OCI-LY7 (cell line): ENCODE results near the gene CUBN. TPM values are rescaled to one million over a fixed set of nuclear protein-coding genes. Genes with fewer than 3 reads are reported as not detected.

Experiments
- BruUV-seq: library from RNA; stranded (reverse); fragments of 400-500 nt; replicated peaks from 2 replicates; lab custom pipeline; 2021; lab: Mats Ljungman, UMichigan
- CTCF ChIA-PET: fragments of 300-600 bp; sonication (Branson Sonifier 250); formaldehyde crosslinking; loops from one replicate; lab custom pipeline; 2022; ENCODE audit warnings: antibody characterized with exemption; ENCODE audit not compliant: unreplicated experiment; lab: Charles Lee
- POLR2A ChIA-PET: fragments of 300-600 bp; sonication (Branson Sonifier 250); formaldehyde crosslinking; loops from one replicate; lab custom pipeline; 2022; ENCODE audit warnings: antibody characterized with exemption; lab: Charles Lee
- DNase-seq: peaks from one replicate; pipeline ENCODE4 v3.0.0-alpha.2; 2015; ENCODE audit warnings: low spot score
- H2AFZ ChIP-seq: fragments of 200-600 bp; sonication (generic), shearing (Covaris generic); 2 replicates; pipeline ENCODE4 v1.6.1; 2014; ENCODE audit warnings: mild to moderate bottlenecking, antibody characterized with exemption, low read length, moderate library complexity
- H3K27ac ChIP-seq: fragments of 200-600 bp; sonication (generic); 2 replicates; pipeline ENCODE4 v1.5.1; 2014; ENCODE audit warnings: mixed run types, low read depth, mild to moderate bottlenecking, moderate library complexity, low read length, inconsistent platforms; ENCODE audit not compliant: poor library complexity, severe bottlenecking
- H3K36me3 ChIP-seq: fragments of 200-600 bp; sonication (generic); 2 replicates; pipeline ENCODE4 v1.6.1; 2014; ENCODE audit warnings: mild to moderate bottlenecking, antibody characterized with exemption, low read length, moderate library complexity, mixed read lengths; ENCODE audit not compliant: insufficient read depth
- H3K4me1 ChIP-seq: fragments of 200-600 bp; sonication (generic); 2 replicates; pipeline ENCODE4 v1.5.1; 2014; ENCODE audit warnings: mild to moderate bottlenecking, low read length; ENCODE audit not compliant: insufficient read depth, poor library complexity, severe bottlenecking
- H3K4me2 ChIP-seq: fragments of 200-600 bp; sonication (generic); 2 replicates; pipeline ENCODE4 v1.6.1; 2014; ENCODE audit warnings: mild to moderate bottlenecking, low read length
- H3K4me3 ChIP-seq: fragments of 200-600 bp; sonication (generic); 2 replicates; pipeline ENCODE4 v1.5.1; 2014; ENCODE audit warnings: mild to moderate bottlenecking, low read depth, low read length; ENCODE audit not compliant: poor library complexity, severe bottlenecking
- H3K79me2 ChIP-seq: fragments of 200-600 bp; sonication (generic); 2 replicates; pipeline ENCODE4 v1.6.1; 2016; ENCODE audit warnings: low read depth, mild to moderate bottlenecking, low read length, moderate library complexity, mixed read lengths; ENCODE audit not compliant: insufficient read depth
- H3K9me2 ChIP-seq: fragments of 200-600 bp; sonication (generic); 2 replicates; pipeline ENCODE4 v1.6.1; 2016; ENCODE audit warnings: mild to moderate bottlenecking, low read length, mixed read lengths; ENCODE audit not compliant: insufficient read depth
- H3K9me3 ChIP-seq: fragments of 200-600 bp; sonication (generic); 2 replicates; pipeline ENCODE4 v1.6.1; 2014; ENCODE audit warnings: mild to moderate bottlenecking, mixed run types, low read length, mixed read lengths
- H4K20me1 ChIP-seq: fragments of 200-600 bp; sonication (generic); 2 replicates; pipeline ENCODE4 v1.6.1; 2014; ENCODE audit warnings: mild to moderate bottlenecking, antibody characterized with exemption, low read length, moderate library complexity, mixed read lengths; ENCODE audit not compliant: insufficient read depth
- EZH2phosphoT487 ChIP-seq: fragments of 200-600 bp; sonication (generic); IDR thresholded peaks from 2 replicates; pipeline ENCODE4 v1.6.1; 2018; ENCODE audit warnings: low read depth, borderline replicate concordance, mild to moderate bottlenecking, mixed run types, antibody characterized with exemption, low read length, moderate library complexity, mixed read lengths
- intact Hi-C: fragments of 100-400 bp; cut with micrococcal nuclease; formaldehyde crosslinking; loops from one replicate; pipeline ENCODE4 v1.10.0; 2022; ENCODE audit not compliant: unreplicated experiment
- total RNA-seq, 2 experiments: library from RNA; depleted of rRNA in 1 of 2; stranded (reverse); fragments of >200 nt in 1 of 2; shearing (Covaris generic) in 1 of 2; gene quantifications; 2 replicates each; pipeline ENCODE4 v1.2.3, GENCODE V29; 2014 to 2022
- TF ChIP-seq, protein P1 (sequence below): fragments of 200-600 bp; sonication (generic); conservative IDR thresholded peaks from 2 replicates; pipeline ENCODE4 v1.5.1; 2014; ENCODE audit warnings: mild to moderate bottlenecking, antibody characterized with exemption, low read length, moderate library complexity, mixed read lengths

The CUBN gene
- total RNA-seq, 2 experiments from 2014 or later, result 0.13 to 0.25 TPM

DNA sequence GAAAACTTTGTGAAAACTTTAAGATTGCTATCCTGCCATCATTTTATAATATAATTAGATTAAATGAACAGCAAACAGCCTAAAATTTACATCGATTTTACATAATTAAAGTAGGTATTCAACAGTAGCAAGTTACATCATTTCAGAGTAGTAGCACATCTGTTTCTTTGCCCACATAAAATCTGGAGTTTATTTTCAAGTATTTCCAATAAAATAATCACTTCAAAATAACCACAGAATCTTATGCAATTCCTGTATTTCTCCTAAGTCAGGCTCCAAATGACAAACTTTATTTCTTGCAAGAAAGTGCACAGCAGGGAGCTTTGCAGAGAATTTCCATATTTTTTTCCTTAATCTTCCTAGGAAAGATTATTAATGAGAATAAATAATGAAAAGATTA is 82.6 kb downstream of the CUBN start:
- ChIA-PET CTCF (no interaction called here), POLR2A (no interaction called here)
- Histone ChIP-seq H3K9me3 (no peaks in the 10 kb centered on the region), H3K79me2 (no peaks in the 10 kb centered on the region), H2AFZ (no peak overlapping the region), H3K9me2 (no peaks in the 10 kb centered on the region), H3K27ac (no peak overlapping the region), H3K4me2 (no peak overlapping the region), H3K36me3 (no peaks in the 10 kb centered on the region), H4K20me1 (no peaks in the 10 kb centered on the region), H3K4me3 (no peak overlapping the region), H3K4me1 (no peaks in the 10 kb centered on the region)
- TF ChIP-seq EZH2phosphoT487, result no peak
- TF ChIP-seq, protein P1, sequence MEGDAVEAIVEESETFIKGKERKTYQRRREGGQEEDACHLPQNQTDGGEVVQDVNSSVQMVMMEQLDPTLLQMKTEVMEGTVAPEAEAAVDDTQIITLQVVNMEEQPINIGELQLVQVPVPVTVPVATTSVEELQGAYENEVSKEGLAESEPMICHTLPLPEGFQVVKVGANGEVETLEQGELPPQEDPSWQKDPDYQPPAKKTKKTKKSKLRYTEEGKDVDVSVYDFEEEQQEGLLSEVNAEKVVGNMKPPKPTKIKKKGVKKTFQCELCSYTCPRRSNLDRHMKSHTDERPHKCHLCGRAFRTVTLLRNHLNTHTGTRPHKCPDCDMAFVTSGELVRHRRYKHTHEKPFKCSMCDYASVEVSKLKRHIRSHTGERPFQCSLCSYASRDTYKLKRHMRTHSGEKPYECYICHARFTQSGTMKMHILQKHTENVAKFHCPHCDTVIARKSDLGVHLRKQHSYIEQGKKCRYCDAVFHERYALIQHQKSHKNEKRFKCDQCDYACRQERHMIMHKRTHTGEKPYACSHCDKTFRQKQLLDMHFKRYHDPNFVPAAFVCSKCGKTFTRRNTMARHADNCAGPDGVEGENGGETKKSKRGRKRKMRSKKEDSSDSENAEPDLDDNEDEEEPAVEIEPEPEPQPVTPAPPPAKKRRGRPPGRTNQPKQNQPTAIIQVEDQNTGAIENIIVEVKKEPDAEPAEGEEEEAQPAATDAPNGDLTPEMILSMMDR, result no peak
- intact Hi-C loops, result no loop called here
- DNase-seq, result no peak
- no TSS peak for BruUV-seq

GRCh38 chr10:17043586-17043985 is 86.0 kb downstream of the CUBN start:
- no TSS peak for BruUV-seq
- TF ChIP-seq EZH2phosphoT487, result no peak
- TF ChIP-seq, protein P1, result no peak
- POLR2A ChIA-PET, result no interaction called here

DNA sequence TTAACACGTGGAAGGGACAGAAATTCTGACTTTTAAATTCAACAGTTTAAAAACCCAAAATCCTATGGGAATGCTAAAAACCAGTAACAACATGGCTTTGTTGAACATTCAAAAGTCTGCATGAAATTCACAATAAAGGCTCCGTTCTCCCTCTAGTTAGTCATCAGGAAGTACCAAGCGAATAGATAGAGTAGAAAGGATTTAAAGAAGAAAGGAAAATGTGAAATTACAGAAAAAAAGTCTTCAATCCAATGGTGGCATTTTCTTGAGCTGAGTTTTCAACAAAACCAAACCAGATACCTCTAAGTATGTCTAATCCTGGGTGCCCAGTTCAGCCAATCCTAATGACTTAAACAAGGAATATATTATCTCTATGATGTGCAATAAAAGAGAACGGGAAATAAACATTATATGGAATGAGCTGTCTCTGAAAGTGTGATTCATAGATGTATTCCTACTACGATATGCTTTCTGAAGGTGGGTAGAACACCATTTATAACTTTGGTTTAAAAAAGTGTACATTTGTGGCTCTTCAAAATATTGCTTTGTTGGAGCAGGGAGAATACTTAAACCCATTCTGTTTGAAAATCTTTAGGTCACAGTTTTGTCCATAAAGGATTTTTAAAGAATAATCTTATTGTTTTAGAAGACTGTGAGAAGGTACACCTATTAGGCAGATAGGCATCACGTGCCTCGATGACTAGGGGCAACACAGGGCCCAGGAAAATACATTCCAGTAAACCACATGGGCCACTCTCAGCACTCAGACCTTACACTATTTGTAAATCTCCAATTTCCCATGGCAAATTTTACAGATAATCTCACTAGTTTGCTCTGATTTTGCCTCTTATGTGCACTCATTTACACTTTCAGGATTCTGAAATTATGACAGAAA is 87.7 kb downstream of the CUBN start:
- no TSS peak for BruUV-seq
- no peak for DNase-seq

More at GRCh38 chr10:17043586-17043985, 86.0 kb downstream of the CUBN start:
- H3K79me2 ChIP-seq, result no peaks in the 10 kb centered on the region
- intact Hi-C loops, result no loop called here
- no peak overlapping the region for H3K4me3 ChIP-seq
- no peaks in the 10 kb centered on the region for H3K4me1 ChIP-seq
- H4K20me1 ChIP-seq, result no peaks in the 10 kb centered on the region
- no peak for DNase-seq
- no peaks in the 10 kb centered on the region for H3K9me2 ChIP-seq
- H3K27ac ChIP-seq, result no peak overlapping the region
- no peaks in the 10 kb centered on the region for H3K9me3 ChIP-seq
- no peaks in the 10 kb centered on the region for H3K36me3 ChIP-seq
- H2AFZ ChIP-seq, result no peak overlapping the region
- H3K4me2 ChIP-seq, result no peak overlapping the region
- CTCF ChIA-PET, result no interaction called here

More for the DNA sequence above, 87.7 kb downstream of the CUBN start:
- CTCF ChIA-PET, result no interaction called here
- no peaks in the 10 kb centered on the region for H3K4me1 ChIP-seq
- TF ChIP-seq, protein P1, result no peak
- TF ChIP-seq EZH2phosphoT487, result no peak
- H3K9me3 ChIP-seq, result no peaks in the 10 kb centered on the region
- H3K4me2 ChIP-seq, result no peak overlapping the region
- no peaks in the 10 kb centered on the region for H3K36me3 ChIP-seq
- H3K4me3 ChIP-seq, result no peak overlapping the region
- no peaks in the 10 kb centered on the region for H4K20me1 ChIP-seq
- intact Hi-C loops, result no loop called here
- H3K79me2 ChIP-seq, result no peaks in the 10 kb centered on the region
- POLR2A ChIA-PET, result interaction anchor here (0.6 kb wide), 1 partner anchor 83 kb away, joined by 5 read pairs; no protein-coding TSS in a partner anchor
- H3K27ac ChIP-seq, result no peak overlapping the region
- no peaks in the 10 kb centered on the region for H3K9me2 ChIP-seq
- no peak overlapping the region for H2AFZ ChIP-seq
